CD4-positive, alpha-beta T cell treated with Interleukin-2 at 100 ng/mL for 4 hours (primary cell): ENCODE results near the gene HRAS.
A peak's percentile ranks its signal among the peaks of the same experiment; 100 is the strongest.
"Not testable (repeated sequence)": the region's sequence is repeated elsewhere in the genome, so short reads cannot be mapped to it uniquely, and the experiment has no call there.

Source experiments
- DNase-seq: peaks from one replicate; pipeline ENCODE4 v3.0.0-alpha.2; 2020; ENCODE audit warnings: low spot score

Gene HRAS

DNA sequence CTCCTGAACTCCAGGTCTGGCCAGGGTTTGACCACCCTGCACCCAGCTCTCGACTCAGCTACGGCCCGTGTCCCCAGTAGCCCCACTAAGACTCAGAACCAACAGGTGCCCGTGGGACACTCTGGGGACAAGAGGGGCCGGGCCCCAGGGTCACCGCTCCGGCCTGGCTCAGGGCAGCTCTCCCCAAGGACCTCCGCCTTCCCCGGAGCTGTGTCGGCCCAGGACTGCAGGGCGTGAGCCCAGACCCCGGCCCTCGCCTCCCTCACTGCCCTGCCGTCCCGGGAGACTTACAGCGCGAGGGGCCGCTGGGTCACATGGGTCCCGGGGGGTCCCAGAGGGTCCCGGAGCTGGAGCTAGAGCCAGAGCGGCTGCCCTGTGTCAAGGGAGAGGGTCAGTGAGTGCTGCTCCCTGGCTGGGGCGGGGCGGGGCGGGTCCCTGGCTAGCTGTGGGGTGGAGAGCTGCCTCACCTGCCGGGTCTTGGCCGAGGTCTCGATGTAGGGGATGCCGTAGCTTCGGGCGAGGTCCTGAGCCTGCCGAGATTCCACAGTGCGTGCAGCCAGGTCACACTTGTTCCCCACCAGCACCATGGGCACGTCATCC is 2.3 kb downstream of the HRAS start:
- DNase-seq, result no peak

DNA sequence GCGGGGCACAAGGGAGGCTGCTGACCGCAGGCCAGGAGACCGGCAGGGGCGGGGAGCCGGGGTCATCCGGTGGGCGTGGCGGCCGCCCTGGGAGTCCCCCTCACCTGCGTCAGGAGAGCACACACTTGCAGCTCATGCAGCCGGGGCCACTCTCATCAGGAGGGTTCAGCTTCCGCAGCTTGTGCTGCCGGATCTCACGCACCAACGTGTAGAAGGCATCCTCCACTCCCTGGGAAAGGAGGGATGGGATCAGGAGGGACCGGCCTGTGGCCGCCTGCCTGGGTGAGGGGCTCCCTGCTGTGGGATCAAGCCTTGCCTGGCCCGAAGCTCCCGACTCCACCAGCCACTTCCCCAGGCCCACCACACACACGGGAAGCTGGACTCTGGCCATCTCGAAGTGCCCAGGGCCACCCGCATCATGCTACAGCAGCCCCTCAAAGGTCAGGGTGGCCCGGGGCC is 2.8 kb downstream of the HRAS start:
- no peak for DNase-seq

DNA sequence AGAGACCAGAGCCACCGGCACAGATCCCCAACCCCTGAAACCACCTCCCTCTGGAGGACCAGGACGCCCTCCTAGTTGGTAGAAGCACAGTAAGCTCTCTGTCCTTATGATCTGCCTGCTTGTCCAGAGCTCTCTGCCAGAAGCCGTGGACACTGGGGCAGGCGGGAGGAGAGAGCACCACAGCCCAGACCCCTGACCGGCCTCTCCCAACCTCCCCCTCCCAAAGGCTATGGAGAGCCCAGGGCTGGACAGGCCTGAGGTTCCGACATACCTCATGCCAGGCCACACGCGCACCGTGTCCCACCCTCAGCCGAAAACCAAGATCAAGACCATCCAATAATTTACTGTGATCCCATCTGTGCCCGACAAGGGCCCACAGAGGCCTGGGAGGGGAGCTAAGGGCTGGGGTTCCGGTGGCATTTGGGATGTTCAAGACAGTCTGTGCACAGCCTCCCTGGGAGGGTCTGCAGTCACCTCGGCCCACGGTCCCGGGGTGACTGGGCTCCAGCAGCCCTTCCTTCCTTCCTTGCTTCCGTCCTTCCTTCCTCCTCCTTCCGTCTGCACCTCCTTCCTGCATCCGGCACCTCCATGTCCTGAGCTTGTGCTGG is 3.4 kb downstream of the HRAS start:
- DNase-seq, result no peak

DNA sequence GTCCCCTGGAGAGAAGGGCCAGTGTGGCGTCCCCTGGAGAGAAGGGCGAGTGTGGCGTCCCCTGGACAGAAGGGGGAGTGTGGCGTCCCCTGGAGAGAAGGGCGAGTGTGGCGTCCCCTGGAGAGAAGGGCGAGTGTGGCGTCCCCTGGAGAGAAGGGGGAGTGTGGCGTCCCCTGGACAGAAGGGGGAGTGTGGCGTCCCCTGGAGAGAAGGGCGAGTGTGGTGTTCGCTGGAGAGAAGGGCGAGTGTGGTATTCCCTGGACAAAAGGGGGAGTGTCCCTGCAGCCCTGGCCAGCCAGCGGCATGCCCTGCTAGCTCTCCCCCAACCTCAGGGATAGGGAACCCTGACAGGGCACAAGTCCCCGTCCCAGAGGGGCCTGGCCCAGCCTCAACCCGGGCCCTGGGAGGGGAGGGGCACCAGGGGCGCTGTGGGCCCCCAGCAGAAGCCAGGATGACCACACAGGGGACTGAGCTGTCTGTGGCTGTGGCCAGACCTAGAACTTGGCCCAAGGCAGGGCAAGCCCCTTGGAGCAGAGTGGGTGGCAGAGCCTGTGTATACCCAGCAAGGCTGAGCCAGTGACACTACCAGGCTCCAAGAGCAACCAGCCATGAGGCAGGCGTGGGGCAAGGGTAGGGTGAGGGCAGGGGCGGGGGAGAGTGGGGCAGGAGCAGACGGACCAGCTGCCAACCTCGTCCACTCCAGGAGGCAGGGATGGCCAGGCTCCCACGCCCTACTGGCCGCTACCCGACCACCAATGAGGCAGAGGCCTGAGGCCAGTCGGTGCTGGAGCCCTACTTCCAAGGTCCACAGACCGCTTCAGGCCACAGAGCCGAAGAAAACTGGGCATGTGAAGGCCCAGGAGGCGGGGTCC is 4.2 kb downstream of the HRAS start:
- no peak for DNase-seq

DNA sequence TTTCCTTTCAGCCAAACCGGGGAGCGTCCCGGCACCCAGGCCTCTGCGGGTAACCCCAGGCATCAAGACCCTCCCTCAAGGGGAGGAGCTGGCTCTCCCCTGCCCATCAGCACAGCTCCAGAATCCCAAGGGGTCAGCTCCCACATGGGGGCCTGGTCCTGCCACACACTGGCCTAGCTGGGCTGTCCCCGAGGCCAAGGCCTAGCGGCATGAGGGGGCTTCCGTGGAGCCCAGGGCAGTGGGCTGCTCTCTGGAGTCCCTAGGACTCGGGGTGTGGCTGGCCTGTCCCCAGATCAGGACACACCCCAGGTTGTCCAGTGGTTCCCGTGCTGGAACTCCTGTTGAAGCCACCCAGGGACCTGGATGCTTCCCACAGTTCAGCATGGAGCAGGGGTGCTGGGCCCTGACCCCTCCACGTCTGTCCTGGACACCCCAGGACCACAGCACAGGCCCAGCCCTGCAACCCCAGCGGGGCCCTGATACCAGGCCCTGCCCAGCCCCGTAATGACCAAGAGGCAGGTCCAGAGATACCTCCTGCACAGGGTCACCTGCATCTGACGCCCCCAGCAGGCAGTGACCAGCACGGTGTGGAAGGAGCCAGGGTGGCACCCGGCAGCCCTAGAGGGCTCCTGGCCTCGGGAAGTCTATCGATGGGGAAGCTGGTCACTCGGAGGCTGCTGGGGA is 5.5 kb downstream of the HRAS start:
- no peak for DNase-seq

DNA sequence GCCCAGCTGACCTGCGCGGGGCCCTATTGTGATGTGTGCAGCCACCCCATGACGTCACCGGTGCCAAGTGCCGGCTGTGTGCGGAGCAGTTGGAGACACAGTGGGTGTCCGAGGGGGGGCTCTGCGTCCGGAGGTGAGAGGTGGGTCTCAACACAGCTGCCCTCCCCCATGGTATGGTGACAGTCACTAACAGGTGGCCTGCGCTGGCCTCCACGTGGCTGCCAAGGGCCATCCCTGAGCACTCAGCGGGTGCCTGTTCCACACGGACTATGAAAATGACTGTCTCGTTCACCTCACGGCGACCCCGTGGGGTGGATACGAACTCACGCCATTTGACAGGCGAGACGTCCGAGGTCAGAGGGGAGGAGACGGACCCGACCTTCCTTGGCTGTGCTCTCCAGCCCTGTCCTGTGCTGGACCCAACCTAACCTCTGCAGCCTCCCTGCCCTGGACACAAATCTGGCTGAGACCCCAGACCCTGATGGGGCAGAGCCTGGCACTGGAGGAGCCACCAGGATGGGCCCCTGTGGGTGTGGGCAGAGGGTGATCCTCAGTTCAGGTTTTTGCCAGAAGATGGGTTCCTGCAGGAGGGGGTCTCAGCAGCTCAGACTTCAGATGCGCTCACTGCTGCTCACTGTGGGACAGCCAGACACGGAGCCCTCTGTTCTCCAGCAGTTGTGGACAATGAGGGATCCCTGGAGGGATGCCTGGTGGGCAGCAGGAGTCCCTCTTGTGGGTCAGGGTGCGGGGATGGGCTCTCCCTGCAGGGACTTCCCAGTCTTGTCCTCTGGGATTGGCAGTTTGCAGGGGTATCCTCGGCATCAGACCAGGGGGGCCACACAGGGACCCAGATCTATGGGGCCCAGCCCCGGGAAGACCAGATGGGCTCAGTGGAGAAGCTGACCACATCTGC is 6.3 kb downstream of the HRAS start:
- DNase-seq, result no peak

DNA sequence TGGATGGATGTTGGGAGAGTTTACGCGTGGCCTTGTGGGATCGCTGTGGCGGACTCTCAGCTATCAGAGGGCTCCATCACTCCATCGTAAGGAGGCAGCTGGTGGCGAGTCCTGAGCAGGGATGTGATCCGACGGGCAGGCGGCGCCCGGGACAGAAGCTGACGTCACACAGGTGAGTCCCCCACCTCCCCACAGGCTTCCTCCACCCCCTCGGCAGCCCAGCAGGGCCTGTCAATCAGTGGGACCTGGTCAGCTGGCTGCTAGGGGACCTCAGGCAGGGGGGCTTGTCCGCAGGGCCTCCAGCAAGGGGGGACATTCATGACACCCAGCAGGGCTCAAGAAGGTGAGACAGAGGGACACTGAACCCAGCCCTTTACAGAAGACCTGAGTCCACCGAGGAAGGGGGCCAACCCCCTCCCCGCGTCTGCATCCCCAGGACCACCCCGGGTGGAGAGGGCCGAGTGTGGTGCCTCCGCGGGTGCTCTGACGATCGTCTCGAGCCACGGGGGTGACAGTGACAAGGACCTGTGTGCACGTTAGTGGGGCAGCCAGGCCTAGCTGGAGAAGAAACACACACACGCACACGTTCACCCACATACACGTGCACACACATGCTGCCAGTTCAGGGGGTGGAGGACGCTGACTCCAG is 7.1 kb downstream of the HRAS start:
- no peak for DNase-seq

DNA sequence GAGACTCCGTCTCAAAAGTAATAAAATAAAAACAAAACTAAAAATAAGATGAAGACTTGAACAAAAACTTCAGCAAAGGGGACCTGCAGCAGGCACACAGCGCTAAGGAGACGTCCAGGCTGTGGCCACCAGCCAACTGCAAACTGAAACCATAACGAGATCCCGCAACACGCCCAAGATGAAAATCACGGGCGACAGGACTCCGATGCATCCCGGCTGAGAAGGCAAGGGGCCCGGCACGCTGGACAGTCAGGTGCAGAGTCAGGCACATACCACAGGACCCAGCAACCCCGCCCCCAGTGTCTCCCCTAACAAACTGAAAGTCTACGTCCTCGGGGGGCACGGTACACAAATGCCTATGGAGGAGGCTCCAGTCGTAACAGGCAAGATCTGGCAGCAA is 9.2 kb downstream of the HRAS start:
- no peak for DNase-seq

DNA sequence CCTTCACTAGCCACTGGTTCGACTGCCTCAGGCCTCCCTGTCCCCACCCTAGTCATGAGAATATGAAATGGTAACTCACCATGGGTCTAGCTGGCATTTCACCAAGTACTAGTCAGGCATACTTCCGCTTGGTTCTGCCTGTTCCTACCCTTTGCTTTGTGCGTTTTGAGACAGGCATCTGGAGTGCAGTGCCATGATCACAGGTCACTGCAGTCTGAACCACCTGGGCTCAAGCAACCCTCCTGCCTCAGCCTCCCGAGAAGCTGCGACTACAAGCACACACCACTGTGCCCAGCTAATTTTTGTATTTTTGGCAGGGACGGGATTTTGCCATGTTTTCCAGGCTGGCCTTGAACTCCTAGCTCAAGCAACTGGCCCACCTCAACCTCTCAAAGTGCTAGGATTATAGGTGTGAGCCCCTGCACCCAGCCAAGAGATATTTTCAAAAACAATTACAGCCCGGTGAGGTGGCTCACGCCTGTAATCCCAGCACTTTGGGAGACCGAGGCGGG is 14.1 kb downstream of the HRAS start:
- DNase-seq, result no peak

DNA sequence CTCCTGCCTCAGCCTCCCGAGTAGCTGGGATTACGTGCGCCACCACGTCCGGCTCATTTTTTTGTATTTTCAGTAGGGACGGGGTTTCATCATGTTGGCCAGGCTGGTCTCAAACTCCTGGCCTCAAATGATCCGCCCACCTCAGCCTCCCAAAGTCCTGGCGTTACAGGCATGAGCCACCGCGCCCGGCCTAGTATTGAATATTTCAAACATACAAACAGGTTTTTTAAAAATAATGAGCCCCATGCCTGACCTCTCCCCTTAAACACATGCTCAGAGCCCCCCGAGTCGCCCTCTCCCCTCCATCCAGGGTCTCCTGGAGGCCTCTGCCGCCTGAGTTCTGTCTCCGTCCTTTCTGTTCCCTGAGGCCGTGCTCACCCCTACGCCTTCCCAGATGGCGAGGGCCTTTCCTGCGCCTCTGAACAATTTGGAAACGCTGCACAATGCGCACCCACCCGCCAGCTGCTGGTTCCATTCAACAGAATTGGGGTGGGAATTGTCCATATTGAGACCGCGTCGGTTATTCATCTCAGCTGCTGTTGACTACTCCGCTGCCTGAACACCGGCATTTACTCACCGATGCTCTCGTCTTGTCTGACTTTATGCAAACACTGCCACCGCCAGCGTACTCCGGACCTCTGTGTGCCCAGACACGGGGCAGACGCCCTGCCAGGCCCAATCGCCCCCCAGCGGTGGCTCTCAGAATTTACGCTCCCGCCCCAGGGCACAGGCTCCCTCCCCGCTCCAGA is 14.8 kb downstream of the HRAS start:
- no peak for DNase-seq

DNA sequence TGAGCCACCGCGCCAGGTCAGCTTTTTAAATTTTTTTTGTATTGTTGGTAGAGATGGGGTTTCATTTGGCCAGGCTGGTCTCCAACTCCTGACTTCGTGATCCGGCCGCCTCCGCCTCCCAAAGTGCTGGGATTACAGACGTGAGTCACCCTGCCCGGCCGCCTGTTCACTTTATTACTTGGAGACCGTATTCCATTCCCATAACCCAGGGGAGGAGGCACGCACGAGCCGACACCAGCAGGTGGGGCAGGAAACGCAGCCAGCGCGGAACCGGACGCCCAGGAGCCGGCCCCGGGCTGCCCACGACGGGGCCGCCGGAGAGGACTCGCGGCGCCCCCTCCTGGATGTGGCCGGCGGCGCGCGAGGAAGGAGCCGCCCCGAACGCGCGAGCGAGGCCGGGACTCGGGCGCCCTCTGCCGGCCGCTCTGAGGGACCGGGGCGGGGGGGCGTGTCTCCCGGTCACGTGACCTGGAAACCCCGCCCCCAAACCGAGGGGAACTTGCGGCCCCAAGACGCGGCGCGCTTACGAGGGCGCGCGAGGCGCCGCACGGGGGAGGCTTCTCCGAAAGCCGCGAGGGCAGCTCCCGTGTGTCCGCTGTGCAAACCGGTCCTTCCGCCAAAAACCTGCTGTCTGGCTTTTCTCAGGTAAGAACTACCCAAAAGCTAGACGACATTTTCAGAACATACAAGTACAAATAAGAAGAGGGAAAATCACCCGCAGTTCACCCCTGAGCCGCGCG is 16.7 kb downstream of the HRAS start:
- peak; percentile 83 for DNase-seq

DNA sequence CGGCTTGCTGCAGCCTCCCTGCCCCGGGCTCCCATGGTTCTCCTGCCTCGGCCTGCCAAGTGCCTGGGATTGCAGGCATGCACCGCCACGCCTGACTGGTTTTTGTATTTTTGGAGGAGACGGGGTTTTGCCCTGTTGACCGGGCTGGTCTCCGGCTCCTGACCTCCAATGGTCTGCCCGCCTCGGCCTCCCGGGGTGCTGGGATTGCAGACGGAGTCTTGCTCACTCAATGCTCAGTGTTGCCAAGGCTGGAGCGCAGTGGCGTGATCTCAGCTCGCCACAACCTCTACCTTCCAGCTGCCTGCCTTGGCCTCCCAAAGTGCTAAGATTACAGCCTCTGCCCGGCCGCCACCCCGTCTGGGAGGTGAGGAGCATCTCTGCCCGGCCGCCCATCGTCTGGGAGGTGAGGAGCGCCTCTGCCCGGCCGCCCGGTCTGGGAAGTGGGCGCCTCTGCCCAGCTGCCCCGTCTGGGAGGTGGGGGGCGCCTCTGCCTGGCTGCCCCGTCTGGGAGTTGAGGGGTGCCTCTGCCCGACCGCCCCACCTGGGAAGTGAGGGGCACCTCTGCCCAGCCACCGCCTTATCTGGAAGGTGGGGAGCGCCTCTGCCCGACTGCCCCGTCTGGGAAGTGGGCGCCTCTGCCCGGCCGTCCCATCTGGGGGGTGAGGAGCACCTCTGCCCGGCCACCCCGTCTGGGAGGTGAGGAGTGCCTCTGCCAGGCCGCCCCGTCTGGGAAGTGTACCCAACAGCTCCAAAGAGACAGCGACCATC is 18.3 kb downstream of the HRAS start:
- DNase-seq, result not testable (repeated sequence)

DNA sequence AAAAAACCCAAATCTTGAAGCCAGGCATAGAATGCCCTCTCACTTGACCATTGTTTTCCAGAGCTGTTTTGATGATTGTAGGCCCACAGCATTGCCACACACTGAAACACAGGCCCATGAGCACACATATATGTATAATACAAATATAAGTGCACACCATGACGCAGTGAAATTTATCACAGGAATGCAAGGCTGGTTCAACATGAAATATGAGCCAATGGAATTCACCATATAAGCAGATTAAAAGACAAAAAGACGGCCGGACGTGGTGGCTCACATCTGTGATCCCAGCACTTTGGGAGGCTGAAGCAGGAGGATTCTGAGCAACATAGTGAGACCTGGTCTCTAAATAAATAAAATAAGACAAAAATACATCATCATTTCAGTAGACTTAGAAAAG is 19.0 kb downstream of the HRAS start:
- DNase-seq, result no peak

DNA sequence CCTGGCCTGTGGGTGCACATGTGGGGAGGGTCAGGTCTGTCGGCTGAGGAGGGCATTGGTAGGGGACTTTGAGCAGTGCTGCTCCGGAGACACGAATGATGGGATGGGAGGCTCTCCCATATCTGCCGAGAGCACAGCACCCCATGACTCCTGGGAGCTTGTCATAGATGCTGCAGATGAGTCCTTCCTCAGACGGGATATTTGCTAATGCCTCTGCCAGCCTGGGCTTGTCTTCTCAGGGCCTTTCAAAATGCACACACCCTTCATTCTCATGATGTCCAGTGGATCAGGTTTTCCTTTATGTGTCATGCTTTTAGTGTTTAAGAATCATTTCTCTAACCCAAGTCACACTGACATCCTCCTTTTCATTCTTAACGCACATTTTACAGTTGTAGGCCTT is 20.2 kb downstream of the HRAS start:
- DNase-seq, result no peak

DNA sequence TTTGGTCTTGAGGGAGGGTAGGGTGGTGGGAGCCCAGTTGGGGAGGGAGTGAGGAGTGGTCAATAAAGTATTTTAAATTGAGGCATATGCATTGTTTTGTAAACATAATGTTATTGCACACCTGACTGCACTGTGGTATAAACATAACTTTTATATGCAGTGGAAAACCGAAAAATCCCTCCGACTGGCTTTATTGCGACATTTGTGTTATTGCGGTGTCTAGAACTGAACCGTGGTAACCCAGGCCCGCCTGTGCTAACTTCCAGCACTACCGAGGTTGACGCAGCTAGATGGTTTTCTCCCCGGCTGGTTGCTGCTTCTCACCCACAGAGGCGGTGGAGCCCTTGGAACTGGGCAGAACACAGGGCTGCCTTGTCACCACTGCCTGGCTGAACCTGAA is 20.8 kb downstream of the HRAS start:
- DNase-seq, result no peak

DNA sequence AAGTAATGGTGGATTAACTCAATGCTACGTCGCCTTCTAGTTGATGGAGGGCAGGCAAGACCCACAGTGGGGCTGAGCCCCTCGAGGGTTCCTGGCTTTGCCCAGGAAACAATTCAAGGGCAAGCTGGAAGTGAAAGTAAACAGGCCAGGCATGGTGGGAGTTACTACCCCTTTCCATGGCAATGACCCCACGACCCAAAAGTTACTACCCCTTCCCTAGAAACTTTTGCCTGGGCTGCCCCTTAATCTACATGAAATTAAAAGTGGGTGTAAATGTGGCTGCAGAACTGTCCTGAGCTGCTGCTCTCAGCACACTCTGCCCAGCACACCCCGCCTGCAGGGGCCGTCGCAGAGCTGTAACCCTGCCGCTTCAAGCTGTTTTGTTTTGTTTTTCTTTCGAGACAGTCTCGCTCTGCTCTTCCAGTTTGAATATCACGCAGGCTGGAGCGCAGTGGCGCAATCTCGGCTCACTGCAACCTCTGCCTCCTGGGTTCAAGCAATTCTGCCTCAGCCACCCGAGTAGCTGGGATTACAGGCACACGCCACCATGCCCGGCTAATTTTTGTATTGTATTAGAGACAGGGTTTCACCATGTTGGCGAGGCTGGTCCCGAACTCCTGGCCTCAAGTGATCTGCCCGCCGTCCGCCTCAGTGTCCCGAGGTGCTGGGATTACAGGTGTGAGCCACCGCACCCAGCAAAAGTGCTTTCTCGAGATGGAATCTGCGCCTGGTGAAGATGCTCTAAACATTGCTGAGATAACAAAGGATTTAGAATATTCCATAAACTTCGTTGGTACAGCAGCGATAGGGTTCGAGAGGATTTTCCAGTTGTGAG is 22.4 kb downstream of the HRAS start:
- DNase-seq, result no peak

DNA sequence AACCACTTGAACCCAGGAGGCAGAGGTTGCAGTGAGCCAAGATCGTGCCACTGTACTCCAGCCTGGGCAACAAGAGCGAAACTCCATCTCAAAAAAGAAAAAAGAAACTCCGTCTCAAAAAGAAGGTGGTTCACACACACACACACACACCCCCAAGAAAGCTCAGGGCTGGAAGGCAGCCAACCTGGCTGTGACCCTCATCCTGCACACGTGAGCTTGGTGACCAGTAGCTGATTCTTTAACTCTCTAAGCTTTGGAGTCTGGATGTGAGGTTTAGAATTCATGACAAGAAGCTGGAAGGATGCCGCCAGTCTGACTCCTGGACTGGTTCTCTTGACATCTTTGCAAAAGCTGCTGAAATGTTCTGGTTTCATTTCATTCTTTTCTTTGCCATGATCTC is 26.4 kb downstream of the HRAS start:
- no peak for DNase-seq
